GM12875 (cell line): ENCODE results near the gene CBLB.

ENCODE experiments used
- H3K4me3 ChIP-seq: one replicate; pipeline ENCODE4 v1.5.1; 2011; ENCODE audit warnings: low read depth, low read length, control low read depth
- CTCF ChIP-seq: IDR thresholded peaks from 2 replicates; pipeline ENCODE4 v1.5.1; 2011; ENCODE audit warnings: low read depth, mild to moderate bottlenecking, control low read depth, inconsistent platforms, low read length, moderate library complexity, borderline replicate concordance; ENCODE audit not compliant: insufficient read depth

CBLB gene

DNA sequence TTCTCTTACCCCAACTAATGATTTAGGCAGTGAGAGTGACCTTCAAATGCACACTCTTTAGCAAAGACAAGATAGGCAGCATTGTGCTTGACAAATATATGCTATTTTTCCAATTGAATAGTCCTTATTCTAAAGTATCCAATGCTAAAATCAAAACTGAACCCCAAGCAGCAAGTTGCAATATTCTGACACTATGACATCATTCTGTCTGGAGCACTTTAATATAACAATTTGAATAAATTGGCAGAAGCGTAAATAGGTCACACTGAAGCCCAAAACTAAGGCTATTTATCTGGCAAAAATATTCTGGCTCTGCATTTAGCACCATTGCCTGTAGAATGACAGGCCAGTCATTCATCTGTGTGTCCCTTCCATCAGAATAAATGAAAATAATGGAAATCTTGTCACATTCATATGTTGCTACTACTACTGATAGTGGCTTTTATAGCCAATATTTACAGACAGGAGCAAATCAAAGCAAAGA lies 2.9 kb downstream of the CBLB start:
- no peak for TF ChIP-seq CTCF
- H3K4me3 ChIP-seq = peak overlapping the region; percentile 16

- TF ChIP-seq CTCF = no peak
- no peak overlapping the region for H3K4me3 ChIP-seq
Measured at GRCh38 chr3:105865016-105865623, 3.7 kb downstream of the CBLB start.

DNA sequence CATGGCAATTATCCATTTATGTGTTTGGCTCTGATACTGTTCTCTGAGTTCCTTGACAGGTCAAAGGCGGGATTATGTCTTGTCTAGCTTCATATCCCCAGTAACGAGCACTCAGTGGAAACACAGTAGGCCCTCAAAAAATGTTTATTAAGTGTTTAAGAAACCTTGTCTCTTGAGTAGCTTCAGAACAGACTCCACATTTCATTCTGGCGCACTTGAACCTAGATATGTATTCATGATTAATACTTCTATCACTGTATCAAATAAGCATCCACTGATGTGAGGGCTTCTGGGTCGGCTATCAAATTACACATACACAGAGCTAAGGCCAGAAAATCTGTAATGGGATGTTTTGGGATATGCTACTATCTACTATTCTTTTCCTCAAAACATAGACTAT lies 4.6 kb downstream of the CBLB start:
- TF ChIP-seq CTCF = no peak
- H3K4me3 ChIP-seq = no peak overlapping the region

DNA sequence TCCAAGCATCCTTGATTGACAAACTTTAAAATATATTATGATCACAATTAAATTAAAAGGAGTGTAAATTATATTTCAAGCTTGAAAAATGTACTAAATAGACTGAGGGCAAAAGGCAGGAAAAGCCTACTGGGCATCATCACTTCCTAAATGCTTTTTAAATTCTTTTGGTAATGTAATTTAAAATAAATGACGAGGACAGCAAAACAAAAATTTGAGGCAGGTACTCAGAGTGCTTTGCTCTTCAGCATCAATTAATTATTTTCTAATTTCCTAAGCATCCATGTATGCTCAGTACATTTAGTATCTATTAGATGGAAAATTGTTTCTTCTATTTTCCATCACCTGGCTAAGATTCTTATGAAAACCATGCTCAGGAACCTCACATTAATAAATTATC lies 5.2 kb downstream of the CBLB start:
- TF ChIP-seq CTCF = no peak
- no peak overlapping the region for H3K4me3 ChIP-seq

DNA sequence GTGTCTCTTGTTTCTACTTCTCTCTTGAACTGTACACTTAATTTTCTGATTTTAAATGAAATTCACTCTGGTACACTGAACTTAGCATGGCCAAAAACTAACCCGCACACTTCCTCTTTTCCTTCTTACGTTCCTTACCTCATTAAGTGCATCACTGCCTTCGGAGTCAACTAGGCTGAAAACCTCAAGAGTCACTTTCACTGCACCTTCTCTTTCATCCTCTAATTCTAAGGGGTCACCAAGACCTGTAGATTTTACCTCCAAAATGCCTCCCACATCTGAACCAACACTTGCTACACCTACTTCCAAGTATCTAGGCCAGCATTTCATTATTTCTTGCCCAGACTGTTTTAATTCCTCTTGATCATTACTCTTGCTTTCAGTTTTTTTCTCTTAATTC lies 6.6 kb downstream of the CBLB start:
- TF ChIP-seq CTCF = no peak
- no peak overlapping the region for H3K4me3 ChIP-seq

GRCh38 chr3:105860641-105861040 lies 8.2 kb downstream of the CBLB start:
- no peak overlapping the region for H3K4me3 ChIP-seq
- no peak for TF ChIP-seq CTCF

GRCh38 chr3:105858017-105858416 lies 10.8 kb downstream of the CBLB start:
- no peak overlapping the region for H3K4me3 ChIP-seq
- TF ChIP-seq CTCF = no peak
